GM21529 (cell line): ENCODE measurements around the gene MAGI2.

Experiments
- ATAC-seq: cut with Tn5 transposase; IDR thresholded peaks from one replicate; pipeline ENCODE4 v1.9.1; 2021; ENCODE audit not compliant: unreplicated experiment

MAGI2 gene

GRCh38 chr7:77989981-77990566, 1463.4 kb downstream of the MAGI2 start:
- no peak for ATAC-seq

GRCh38 chr7:77985974-77986339, 1467.5 kb downstream of the MAGI2 start:
- no peak for ATAC-seq

GRCh38 chr7:77985232-77985973, 1468.1 kb downstream of the MAGI2 start:
- ATAC-seq = no peak

GRCh38 chr7:77983973-77984372, 1469.5 kb downstream of the MAGI2 start:
- ATAC-seq = no peak

- ATAC-seq = no peak
These were observed 1470.4 kb downstream of the MAGI2 start for GRCh38 chr7:77982926-77983550.

GRCh38 chr7:77980087-77980713, 1473.3 kb downstream of the MAGI2 start:
- ATAC-seq = no peak

- no peak for ATAC-seq
These were observed 1474.2 kb downstream of the MAGI2 start for GRCh38 chr7:77979219-77979618.

GRCh38 chr7:77975672-77976480, 1477.6 kb downstream of the MAGI2 start:
- no peak for ATAC-seq

GRCh38 chr7:77971726-77972125, 1481.7 kb downstream of the MAGI2 start:
- no peak for ATAC-seq

GRCh38 chr7:77967429-77967828, 1486.0 kb downstream of the MAGI2 start:
- ATAC-seq = no peak
